Measurements from ENCODE around the gene RPH3AL.

RPH3AL gene

DNA sequence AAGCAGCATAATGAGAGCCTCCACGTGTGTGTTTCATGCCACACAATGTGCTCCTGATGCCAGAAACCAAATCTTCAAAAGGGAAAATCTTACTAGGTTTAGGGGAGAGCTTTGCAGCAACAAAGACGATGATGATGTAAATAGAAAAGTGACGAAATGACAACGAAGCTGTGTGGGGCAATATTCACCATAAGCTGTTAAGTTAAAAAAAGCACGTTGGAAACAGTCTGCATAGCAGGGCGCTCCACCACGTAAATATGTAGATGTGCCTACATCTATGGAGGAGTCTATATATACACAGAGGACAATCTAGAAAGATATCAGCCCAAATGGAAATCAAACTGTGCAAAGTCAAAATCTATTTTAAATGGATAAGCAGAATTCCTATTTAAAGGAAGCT is 61.0 kb downstream of the RPH3AL start:
- Histone ChIP-seq H3K36me3 (ENCODE audit: control insufficient read depth, insufficient read depth, low read length) (no peaks in the 10 kb centered on the region), H3K27ac (ENCODE audit: insufficient read depth, low read depth, low read length, poor library complexity, severe bottlenecking) (no peak overlapping the region), H3K9me3 (ENCODE audit: control insufficient read depth, low read length) (no peaks in the 10 kb centered on the region), H3K4me3 (ENCODE audit: insufficient read depth, low read depth, low read length) (no peak overlapping the region), H3K27me3 (ENCODE audit: control insufficient read depth, insufficient read depth, low read length, poor library complexity, severe bottlenecking) (no peaks in the 10 kb centered on the region), H3K4me1 (ENCODE audit: control insufficient read depth, insufficient read depth, low read length) (no peaks in the 10 kb centered on the region)
- WGBS, 2 experiments, result 91% methylated on average over 7 of the region's 7 CpGs

GRCh38 chr17:290626-291025 is 62.0 kb downstream of the RPH3AL start:
- 91 to 94% methylated on average over 18 of the region's 18 CpGs for WGBS, 2 experiments

DNA sequence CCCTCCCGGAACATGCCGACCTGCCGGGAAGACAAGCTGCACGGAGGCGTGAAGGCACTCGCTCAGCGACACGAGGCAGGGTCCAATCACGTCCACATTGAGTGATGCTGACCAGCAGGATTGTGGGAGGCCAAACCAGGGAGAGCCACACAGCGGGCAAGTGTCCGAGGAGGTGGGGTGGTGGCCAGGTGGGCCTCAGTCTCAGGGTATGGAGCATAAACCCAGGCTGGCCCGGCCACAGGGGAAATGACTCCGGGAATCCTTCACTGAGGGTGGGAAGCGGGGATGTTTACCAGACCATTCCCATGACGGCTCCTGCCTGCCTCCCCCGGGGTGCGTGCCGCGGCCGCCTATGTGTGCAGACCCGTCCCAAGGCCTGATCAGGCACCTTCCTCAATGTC is 62.5 kb downstream of the RPH3AL start:
- 95% methylated on average over 21 of the region's 21 CpGs for WGBS, 2 experiments
- Histone ChIP-seq H3K9me3 (ENCODE audit: control insufficient read depth, low read length) (no peaks in the 10 kb centered on the region), H3K27ac (ENCODE audit: insufficient read depth, low read depth, low read length, poor library complexity, severe bottlenecking) (no peak overlapping the region), H3K4me1 (ENCODE audit: control insufficient read depth, insufficient read depth, low read length) (no peaks in the 10 kb centered on the region), H3K27me3 (ENCODE audit: control insufficient read depth, insufficient read depth, low read length, poor library complexity, severe bottlenecking) (no peaks in the 10 kb centered on the region), H3K36me3 (ENCODE audit: control insufficient read depth, insufficient read depth, low read length) (no peaks in the 10 kb centered on the region), H3K4me3 (ENCODE audit: insufficient read depth, low read depth, low read length) (no peak overlapping the region)

More at GRCh38 chr17:290626-291025, 62.0 kb downstream of the RPH3AL start:
- Histone ChIP-seq H3K9me3 (ENCODE audit: control insufficient read depth, low read length) (no peaks in the 10 kb centered on the region), H3K4me1 (ENCODE audit: control insufficient read depth, insufficient read depth, low read length) (no peaks in the 10 kb centered on the region), H3K36me3 (ENCODE audit: control insufficient read depth, insufficient read depth, low read length) (no peaks in the 10 kb centered on the region), H3K27ac (ENCODE audit: insufficient read depth, low read depth, low read length, poor library complexity, severe bottlenecking) (no peak overlapping the region), H3K4me3 (ENCODE audit: insufficient read depth, low read depth, low read length) (no peak overlapping the region), H3K27me3 (ENCODE audit: control insufficient read depth, insufficient read depth, low read length, poor library complexity, severe bottlenecking) (no peaks in the 10 kb centered on the region)

GRCh38 chr17:289409-289808 is 63.2 kb downstream of the RPH3AL start:
- Histone ChIP-seq H3K4me1 (ENCODE audit: control insufficient read depth, insufficient read depth, low read length) (no peaks in the 10 kb centered on the region), H3K27ac (ENCODE audit: insufficient read depth, low read depth, low read length, poor library complexity, severe bottlenecking) (no peak overlapping the region), H3K27me3 (ENCODE audit: control insufficient read depth, insufficient read depth, low read length, poor library complexity, severe bottlenecking) (no peaks in the 10 kb centered on the region), H3K36me3 (ENCODE audit: control insufficient read depth, insufficient read depth, low read length) (no peaks in the 10 kb centered on the region), H3K9me3 (ENCODE audit: control insufficient read depth, low read length) (no peaks in the 10 kb centered on the region), H3K4me3 (ENCODE audit: insufficient read depth, low read depth, low read length) (no peak overlapping the region)
- 89 to 92% methylated on average over 18 of the region's 18 CpGs for WGBS, 2 experiments

DNA sequence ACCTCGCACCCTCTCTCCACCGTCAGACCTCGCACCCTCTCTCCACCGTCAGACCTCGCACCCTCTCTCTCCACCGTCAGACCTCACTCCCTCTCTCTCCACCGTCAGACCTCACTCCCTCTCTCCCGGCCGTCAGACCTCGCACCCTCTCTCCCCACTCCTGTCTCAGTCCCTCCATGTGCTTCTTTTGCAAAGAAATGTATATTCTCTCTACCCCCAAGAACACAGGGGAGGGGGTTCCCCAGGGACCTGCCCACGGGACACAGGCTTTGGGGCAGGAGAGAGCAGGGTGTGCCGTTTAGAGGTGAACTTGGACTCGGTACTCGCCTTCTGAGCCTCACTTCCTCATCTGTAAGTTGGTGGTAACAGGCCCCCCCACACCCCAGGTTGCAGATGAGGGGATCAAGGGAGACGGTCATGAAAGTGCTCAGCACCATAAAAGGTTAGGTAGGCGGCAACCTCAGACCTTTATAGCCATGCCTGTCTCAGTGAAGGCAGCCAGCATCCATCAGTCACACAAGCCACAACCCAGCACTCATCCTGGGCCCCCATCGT is 63.7 kb downstream of the RPH3AL start:
- WGBS, 2 experiments, result 88 to 89% methylated on average over 11 to 12 of the region's 17 CpGs
- no peaks in the 10 kb centered on the region for H3K36me3 ChIP-seq (ENCODE audit: control insufficient read depth, insufficient read depth, low read length)
- H3K27me3 ChIP-seq (ENCODE audit: control insufficient read depth, insufficient read depth, low read length, poor library complexity, severe bottlenecking), result no peaks in the 10 kb centered on the region
- no peak overlapping the region for H3K4me3 ChIP-seq (ENCODE audit: insufficient read depth, low read depth, low read length)
- H3K9me3 ChIP-seq (ENCODE audit: control insufficient read depth, low read length), result no peaks in the 10 kb centered on the region
- H3K4me1 ChIP-seq (ENCODE audit: control insufficient read depth, insufficient read depth, low read length), result no peaks in the 10 kb centered on the region
- H3K27ac ChIP-seq (ENCODE audit: insufficient read depth, low read depth, low read length, poor library complexity, severe bottlenecking), result no peak overlapping the region

GRCh38 chr17:286571-286970 is 66.0 kb downstream of the RPH3AL start:
- Histone ChIP-seq H3K36me3 (ENCODE audit: control insufficient read depth, insufficient read depth, low read length) (no peaks in the 10 kb centered on the region), H3K9me3 (ENCODE audit: control insufficient read depth, low read length) (no peaks in the 10 kb centered on the region), H3K4me3 (ENCODE audit: insufficient read depth, low read depth, low read length) (no peak overlapping the region), H3K27ac (ENCODE audit: insufficient read depth, low read depth, low read length, poor library complexity, severe bottlenecking) (no peak overlapping the region), H3K27me3 (ENCODE audit: control insufficient read depth, insufficient read depth, low read length, poor library complexity, severe bottlenecking) (no peaks in the 10 kb centered on the region), H3K4me1 (ENCODE audit: control insufficient read depth, insufficient read depth, low read length) (no peaks in the 10 kb centered on the region)
- 87 to 88% methylated on average over 11 of the region's 16 CpGs for WGBS, 2 experiments

- H3K9me3 ChIP-seq (ENCODE audit: control insufficient read depth, low read length), result no peaks in the 10 kb centered on the region
- no peaks in the 10 kb centered on the region for H3K4me1 ChIP-seq (ENCODE audit: control insufficient read depth, insufficient read depth, low read length)
- no peak overlapping the region for H3K4me3 ChIP-seq (ENCODE audit: insufficient read depth, low read depth, low read length)
- no peaks in the 10 kb centered on the region for H3K27me3 ChIP-seq (ENCODE audit: control insufficient read depth, insufficient read depth, low read length, poor library complexity, severe bottlenecking)
- WGBS, 2 experiments, result 84 to 85% methylated on average over 31 of the region's 31 CpGs
- no peak overlapping the region for H3K27ac ChIP-seq (ENCODE audit: insufficient read depth, low read depth, low read length, poor library complexity, severe bottlenecking)
- H3K36me3 ChIP-seq (ENCODE audit: control insufficient read depth, insufficient read depth, low read length), result no peaks in the 10 kb centered on the region
Observed at GRCh38 chr17:285751-286422, 66.7 kb downstream of the RPH3AL start.

DNA sequence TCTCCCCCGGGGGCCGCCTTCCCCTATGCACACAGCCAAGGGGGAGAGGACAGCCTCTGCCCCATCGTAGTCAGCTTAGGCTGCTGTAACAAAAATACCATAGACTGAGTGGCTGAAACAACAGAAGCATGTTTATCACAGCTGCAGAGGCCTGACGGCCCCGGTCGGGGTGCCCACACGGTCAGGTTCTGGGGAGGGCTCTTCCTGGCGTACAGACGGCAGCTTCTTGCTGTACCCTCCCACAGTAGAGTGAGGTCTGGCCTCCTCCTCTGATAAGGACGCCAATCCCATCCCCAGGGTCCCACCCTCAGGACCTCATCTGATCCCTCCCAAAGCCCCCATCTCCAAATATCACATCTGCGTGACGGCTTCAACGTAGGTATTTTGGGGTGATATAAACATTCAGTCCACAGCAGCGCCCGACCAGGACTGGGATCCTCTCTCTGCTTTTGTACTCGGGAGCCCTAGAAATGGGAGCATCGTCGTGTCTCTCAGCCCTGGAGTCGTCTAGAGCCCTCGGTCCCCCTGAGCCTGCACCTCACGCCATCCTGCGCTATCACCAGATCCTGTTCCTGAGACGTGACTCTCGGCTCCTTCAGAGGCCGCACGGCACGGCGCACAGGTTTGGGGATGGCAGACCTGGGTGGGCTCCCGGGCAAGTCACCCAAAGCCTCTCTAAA is 67.8 kb downstream of the RPH3AL start:
- no peaks in the 10 kb centered on the region for H3K27me3 ChIP-seq (ENCODE audit: control insufficient read depth, insufficient read depth, low read length, poor library complexity, severe bottlenecking)
- no peak overlapping the region for H3K27ac ChIP-seq (ENCODE audit: insufficient read depth, low read depth, low read length, poor library complexity, severe bottlenecking)
- H3K9me3 ChIP-seq (ENCODE audit: control insufficient read depth, low read length), result no peaks in the 10 kb centered on the region
- no peak overlapping the region for H3K4me3 ChIP-seq (ENCODE audit: insufficient read depth, low read depth, low read length)
- WGBS, 2 experiments, result 92% methylated on average over 29 of the region's 29 CpGs
- no peaks in the 10 kb centered on the region for H3K4me1 ChIP-seq (ENCODE audit: control insufficient read depth, insufficient read depth, low read length)
- H3K36me3 ChIP-seq (ENCODE audit: control insufficient read depth, insufficient read depth, low read length), result no peaks in the 10 kb centered on the region

- WGBS, 2 experiments, result 88 to 89% methylated on average over 25 of the region's 25 CpGs
- Histone ChIP-seq H3K4me1 (ENCODE audit: control insufficient read depth, insufficient read depth, low read length) (no peaks in the 10 kb centered on the region), H3K36me3 (ENCODE audit: control insufficient read depth, insufficient read depth, low read length) (no peaks in the 10 kb centered on the region), H3K27me3 (ENCODE audit: control insufficient read depth, insufficient read depth, low read length, poor library complexity, severe bottlenecking) (no peaks in the 10 kb centered on the region), H3K9me3 (ENCODE audit: control insufficient read depth, low read length) (no peaks in the 10 kb centered on the region), H3K27ac (ENCODE audit: insufficient read depth, low read depth, low read length, poor library complexity, severe bottlenecking) (no peak overlapping the region), H3K4me3 (ENCODE audit: insufficient read depth, low read depth, low read length) (no peak overlapping the region)
Observed at GRCh38 chr17:283911-284675, 68.5 kb downstream of the RPH3AL start.

Measured in ectodermal cell (in vitro differentiated cells).